ENCODE data around the gene CDH3. TPM values are rescaled to one million over a fixed set of nuclear protein-coding genes. Genes with fewer than 3 reads are reported as not detected.

CDH3 gene
- total and polyA plus RNA-seq, 2 of the 8 experiments (the other 6 are each of a cell fraction or from before 2014, with no cell fraction given), result 146 to 171 TPM

GRCh38 chr16:68612996-68613395 is 32.1 kb upstream of the CDH3 start (continued):
- no peak for TF ChIP-seq RAD21 (IDR thresholded peaks at IDR 0.05 in 1 of 2, conservative IDR thresholded peaks at IDR 0.05 in 1 of 2; ENCODE audit: low read depth in 2 of 2, low read length in 2 of 2)
